GM12874 (cell line): ENCODE measurements around the gene PXMP4.

Experiments used
- TF ChIP-seq, protein P1 (sequence below): IDR thresholded peaks from 2 replicates; pipeline ENCODE4 v1.5.1; 2011; ENCODE audit warnings: low read depth, mild to moderate bottlenecking, control low read depth, low read length, moderate library complexity; ENCODE audit not compliant: insufficient read depth

PXMP4 gene

DNA sequence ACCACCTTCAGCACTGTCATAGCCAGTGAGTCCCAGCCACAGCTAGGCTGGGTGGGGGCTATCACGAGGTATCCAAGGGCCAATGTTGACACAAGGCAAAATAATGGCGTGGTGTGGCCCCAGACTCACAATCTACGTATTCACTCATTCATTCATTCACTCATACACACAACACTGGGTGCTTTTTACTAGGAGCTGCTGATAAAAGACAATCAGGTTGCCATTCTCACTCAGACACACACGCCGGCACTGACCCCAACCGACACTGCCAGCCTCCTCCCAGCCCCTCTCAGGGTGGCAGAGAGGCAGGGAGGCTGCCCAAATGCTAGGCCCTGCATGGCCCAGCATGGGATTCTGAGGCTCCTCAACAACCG, 59.4 kb downstream of the PXMP4 start:
- TF ChIP-seq, protein P1, sequence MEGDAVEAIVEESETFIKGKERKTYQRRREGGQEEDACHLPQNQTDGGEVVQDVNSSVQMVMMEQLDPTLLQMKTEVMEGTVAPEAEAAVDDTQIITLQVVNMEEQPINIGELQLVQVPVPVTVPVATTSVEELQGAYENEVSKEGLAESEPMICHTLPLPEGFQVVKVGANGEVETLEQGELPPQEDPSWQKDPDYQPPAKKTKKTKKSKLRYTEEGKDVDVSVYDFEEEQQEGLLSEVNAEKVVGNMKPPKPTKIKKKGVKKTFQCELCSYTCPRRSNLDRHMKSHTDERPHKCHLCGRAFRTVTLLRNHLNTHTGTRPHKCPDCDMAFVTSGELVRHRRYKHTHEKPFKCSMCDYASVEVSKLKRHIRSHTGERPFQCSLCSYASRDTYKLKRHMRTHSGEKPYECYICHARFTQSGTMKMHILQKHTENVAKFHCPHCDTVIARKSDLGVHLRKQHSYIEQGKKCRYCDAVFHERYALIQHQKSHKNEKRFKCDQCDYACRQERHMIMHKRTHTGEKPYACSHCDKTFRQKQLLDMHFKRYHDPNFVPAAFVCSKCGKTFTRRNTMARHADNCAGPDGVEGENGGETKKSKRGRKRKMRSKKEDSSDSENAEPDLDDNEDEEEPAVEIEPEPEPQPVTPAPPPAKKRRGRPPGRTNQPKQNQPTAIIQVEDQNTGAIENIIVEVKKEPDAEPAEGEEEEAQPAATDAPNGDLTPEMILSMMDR: no peak

DNA sequence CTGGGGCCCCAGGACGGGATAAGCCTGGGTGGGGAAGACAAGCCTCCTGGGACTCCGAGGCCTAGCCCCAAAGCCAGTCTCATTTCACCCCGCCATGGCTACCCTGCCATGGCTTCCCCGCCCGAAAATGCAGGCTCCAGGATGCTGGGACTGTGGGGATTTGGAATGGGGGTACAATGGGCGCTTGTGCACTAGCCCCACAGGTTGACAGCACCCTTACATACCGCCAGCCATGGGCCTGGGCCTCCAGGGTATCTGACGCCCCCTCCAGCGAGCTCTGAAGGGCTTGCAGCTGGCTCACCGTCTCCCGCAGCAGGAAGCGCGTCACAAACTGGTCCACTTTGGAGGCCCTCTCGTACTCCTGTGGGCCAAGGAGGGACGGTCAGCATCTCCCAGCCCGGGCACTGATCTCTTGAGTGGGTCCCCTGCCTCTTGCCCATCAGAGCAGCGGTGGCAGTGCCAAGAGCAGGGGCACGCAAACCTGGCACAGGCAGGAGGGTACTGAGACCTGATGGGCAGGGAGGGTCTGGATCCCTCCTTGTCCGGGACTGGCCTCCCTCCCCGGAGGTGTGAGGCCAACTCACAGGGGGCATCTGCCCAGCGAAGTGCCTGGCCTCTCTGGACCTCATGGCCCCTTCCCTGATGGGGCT, 60.0 kb downstream of the PXMP4 start:
- TF ChIP-seq, protein P1: no peak

DNA sequence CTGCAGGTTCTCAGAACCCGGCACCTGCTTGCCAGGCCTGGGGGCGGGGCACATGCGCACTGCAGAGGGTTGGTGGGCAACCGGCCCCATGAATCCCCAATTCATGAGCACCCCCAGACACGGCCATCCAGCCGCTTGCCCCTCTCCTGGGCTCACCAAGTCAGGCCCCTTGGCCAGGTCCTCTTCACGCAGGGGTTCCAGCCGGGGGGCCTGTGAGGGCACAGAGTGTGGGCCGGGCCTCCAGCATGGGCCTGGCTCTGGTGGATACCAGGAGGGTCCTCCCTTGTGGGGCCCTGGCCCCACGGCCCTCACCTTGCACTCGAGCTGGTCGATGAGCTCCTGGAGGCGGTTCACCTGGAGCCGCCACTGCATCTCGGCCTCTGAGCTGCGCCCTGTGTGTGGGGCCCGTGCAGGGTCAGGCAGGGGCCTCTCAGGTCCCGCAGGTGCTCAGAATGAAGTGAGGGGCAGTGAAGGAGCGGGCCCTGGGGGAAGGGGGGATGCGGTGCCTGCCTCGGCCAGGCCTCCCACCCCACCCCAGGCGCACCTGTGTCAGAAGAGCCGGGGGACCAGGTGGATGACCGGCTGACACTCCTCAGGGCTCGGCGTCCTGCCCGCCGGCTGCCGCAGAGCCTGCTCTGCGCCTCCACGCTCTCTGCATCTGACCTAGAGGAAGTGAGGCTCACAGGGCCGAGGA, 60.6 kb downstream of the PXMP4 start:
- TF ChIP-seq, protein P1: no peak

DNA sequence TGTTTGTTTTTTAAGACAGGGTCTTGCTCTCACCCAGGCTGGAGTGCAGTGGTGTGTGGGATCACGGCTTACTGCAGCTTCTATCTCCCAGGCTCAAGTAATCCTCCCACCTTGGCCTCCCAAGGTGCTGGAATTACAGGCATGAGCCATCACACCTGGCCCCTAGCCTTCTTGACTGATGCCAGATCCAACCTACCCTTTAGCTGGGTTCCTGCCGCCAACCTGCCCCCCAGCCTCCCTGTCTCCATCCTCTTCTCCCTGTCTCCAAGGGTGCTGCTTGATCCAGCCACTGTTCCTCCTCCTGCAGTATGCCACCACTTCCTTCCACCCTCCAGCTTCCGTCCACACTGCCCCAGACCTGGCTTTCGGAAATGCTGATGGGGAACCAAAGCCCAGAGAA, 61.2 kb downstream of the PXMP4 start:
- TF ChIP-seq, protein P1: no peak

DNA sequence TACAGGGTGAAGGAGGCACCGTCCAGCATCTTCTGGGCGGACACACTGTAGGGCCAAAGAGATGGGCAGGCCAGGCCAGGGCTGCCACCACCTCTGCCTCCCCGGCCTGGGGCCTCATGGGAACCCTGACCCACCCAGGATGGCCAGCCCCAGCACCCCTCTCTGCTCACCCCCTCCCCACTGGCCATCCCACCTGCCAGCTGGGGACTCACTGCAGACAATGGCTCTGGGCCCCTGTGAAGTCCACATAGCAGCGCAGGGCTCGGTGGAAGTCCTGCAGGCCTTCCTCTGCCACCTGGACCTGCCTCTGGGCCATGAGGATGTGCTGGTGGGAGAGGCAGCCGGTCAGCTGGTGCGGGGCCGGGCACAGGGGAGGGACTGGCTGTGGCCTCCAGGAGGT, 61.6 kb downstream of the PXMP4 start:
- TF ChIP-seq, protein P1: no peak

DNA sequence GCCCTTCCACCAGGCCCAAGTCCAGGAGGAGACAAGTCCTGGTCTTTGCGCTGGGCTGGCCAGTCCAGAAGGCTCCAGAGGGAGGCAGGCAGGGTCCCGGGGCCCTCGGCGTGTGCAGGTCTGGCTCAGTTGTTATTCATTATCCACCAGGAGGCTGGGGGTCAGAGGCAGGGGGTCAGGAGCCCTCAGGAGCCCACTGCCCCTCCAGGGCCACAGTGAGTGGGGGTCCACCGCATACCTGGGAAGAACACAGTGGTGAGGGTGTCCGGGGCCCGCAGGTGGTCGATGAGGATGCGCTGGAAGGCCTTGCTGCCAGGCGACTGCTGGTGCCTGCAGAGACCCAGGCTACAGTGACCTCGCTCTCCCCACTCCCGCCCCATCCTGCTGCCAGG, 62.4 kb downstream of the PXMP4 start:
- TF ChIP-seq, protein P1: no peak

DNA sequence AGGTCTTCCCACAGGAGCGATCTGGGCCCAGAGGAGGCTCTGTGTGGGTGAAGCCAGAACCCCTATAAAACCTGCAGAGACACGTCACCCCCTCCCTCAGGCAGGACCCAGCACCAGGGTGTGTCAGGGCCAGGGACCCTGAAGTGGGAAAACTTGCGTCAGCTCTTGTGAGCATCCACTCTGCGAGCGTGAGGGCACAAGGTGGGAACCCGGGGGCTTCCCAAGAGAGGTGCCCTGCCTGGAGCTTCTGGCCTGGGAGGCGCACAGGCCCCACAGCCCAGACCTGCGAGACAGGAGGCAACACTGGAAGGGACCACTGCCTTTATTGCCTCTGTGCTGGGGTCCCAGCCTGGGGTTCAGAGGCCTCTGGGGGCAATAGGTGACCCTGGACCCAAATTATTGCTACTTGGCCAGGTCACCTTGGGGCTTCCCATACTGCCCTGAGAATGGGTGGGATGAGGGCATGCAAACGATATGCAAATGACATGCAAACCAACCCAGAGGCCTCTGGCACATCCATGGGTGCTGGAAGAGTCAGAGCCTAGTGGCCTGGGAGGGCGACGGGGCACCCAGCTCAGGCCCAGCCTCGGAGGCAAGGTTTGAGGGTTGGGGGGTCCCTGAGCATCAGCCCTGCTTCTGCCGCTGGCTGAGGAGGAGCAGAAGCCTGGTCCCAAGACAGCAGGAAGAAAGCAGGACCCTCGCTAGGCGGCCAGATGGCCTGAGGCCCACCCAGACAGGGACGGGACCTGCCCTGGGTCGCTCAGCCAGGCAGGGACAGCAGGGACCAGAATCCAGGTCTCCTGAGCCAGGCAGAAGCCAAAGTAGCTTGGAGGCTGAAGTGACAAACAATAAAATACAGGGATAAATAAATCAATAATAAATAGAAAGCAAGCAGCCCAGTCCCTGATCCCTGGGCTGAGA, 63.1 kb downstream of the PXMP4 start:
- TF ChIP-seq, protein P1: no peak
